ENCODE results near the gene RDX. TPM values are rescaled to one million over a fixed set of nuclear protein-coding genes. Genes with fewer than 3 reads are reported as not detected.

Gene RDX
- total RNA-seq, 1 experiment from 2014 or later, result 131 TPM

DNA sequence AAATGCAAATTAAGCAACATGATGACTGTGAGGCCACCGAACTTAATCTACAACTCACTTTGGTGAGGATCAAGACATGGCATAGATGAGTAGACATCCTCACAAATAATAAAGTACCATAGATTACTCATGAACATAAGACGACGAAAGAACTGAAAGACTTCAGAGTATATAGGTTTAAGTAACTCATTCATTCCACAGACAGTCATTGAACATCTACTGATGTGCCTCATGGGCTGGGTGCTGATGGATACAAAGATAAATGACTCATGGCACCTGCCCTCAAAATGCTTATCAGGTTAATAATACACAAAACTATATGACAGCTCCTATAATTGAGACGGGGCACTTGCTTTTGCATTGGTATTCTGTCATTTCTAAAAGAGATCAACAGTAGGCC, 139.9 kb downstream of the RDX start:
- DNase-seq (ENCODE audit: low read depth, low spot score) (no peak), ATAC-seq (no peak)
- Histone ChIP-seq H3K4me2 (ENCODE audit: low read length) (no peak overlapping the region), H3K4me3 (replicated peaks in 1 of 2; ENCODE audit: low read depth in 1 of 2, low read length in 2 of 2) (no peak overlapping the region), H3K36me3 (ENCODE audit: control insufficient read depth in 1 of 2, insufficient read depth in 2 of 2, low read length in 2 of 2) (peaks cover 3% of the 10 kb centered on the region in 2 experiments; a peak in 1 of 4 replicates), H3K27ac (ENCODE audit: low read depth, low read length) (no peak overlapping the region), H3K79me2 (ENCODE audit: insufficient read depth, low read length) (no peaks in the 10 kb centered on the region), H3K4me1 (ENCODE audit: control insufficient read depth in 1 of 2, insufficient read depth in 2 of 2, low read length in 2 of 2) (no peaks in the 10 kb centered on the region), H2AFZ (ENCODE audit: low read depth, low read length, poor library complexity, severe bottlenecking) (no peak overlapping the region), H3K9me3 (ENCODE audit: control insufficient read depth in 1 of 2, insufficient read depth in 1 of 2, low read depth in 1 of 2, low read length in 2 of 2) (no peaks in the 10 kb centered on the region), H3K27me3 (ENCODE audit: insufficient read depth, low read length) (no peaks in the 10 kb centered on the region), H4K20me1 (ENCODE audit: insufficient read depth) (no peaks in the 10 kb centered on the region), H3K9ac (ENCODE audit: low read length) (no peak overlapping the region), H3K9me2 (ENCODE audit: insufficient read depth) (no peaks in the 10 kb centered on the region)
- POLR2A ChIA-PET, result no interaction called here
- TF ChIP-seq JUND (IDR thresholded peaks at IDR 0.05) (no peak), MAX (IDR thresholded peaks at IDR 0.05) (no peak), RAD21 (IDR thresholded peaks at IDR 0.05; ENCODE audit: low read depth) (no peak), POLR2AphosphoS5 (IDR thresholded peaks at IDR 0.05; ENCODE audit: low read depth, low read length) (no peak), CBX3 (IDR thresholded peaks at IDR 0.05; ENCODE audit: low read depth) (no peak), CEBPB (IDR thresholded peaks at IDR 0.05; ENCODE audit: low read depth) (no peak), SIN3A (IDR thresholded peaks at IDR 0.05; ENCODE audit: low read depth) (no peak), YY1 (IDR thresholded peaks at IDR 0.05; ENCODE audit: extremely low read depth, insufficient replicate concordance, low read depth, low read length) (no peak), TCF7L2 (IDR thresholded peaks at IDR 0.05; ENCODE audit: borderline replicate concordance, extremely low read depth, insufficient read depth, insufficient read length) (no peak), EZH2phosphoT487 (IDR thresholded peaks at IDR 0.05; ENCODE audit: borderline replicate concordance) (no peak), ATF3 (IDR thresholded peaks at IDR 0.05) (no peak), ZNF274 (IDR thresholded peaks at IDR 0.05; ENCODE audit: low read depth, low read length) (no peak), ELF1 (IDR thresholded peaks at IDR 0.05; ENCODE audit: borderline replicate concordance, low read depth) (no peak)
- TF ChIP-seq, protein P1, sequence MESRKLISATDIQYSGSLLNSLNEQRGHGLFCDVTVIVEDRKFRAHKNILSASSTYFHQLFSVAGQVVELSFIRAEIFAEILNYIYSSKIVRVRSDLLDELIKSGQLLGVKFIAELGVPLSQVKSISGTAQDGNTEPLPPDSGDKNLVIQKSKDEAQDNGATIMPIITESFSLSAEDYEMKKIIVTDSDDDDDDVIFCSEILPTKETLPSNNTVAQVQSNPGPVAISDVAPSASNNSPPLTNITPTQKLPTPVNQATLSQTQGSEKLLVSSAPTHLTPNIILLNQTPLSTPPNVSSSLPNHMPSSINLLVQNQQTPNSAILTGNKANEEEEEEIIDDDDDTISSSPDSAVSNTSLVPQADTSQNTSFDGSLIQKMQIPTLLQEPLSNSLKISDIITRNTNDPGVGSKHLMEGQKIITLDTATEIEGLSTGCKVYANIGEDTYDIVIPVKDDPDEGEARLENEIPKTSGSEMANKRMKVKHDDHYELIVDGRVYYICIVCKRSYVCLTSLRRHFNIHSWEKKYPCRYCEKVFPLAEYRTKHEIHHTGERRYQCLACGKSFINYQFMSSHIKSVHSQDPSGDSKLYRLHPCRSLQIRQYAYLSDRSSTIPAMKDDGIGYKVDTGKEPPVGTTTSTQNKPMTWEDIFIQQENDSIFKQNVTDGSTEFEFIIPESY (IDR thresholded peaks at IDR 0.05; ENCODE audit: extremely low read depth, insufficient replicate concordance, low read length), result no peak
- intact Hi-C loops (cut with micrococcal nuclease), result no loop called here
- RAD21 ChIA-PET (ENCODE audit: low non-redundant PET in 1 of 2, low total read pairs in 2 of 2, uncharacterized antibody in 2 of 2, unreplicated experiment in 2 of 2), result no interaction called here
- CTCF ChIA-PET, result no interaction called here
- no TSS peak for BruUV-seq (replicated peaks)
